Neural cell (in vitro differentiated cells): ENCODE data around the gene CCZ1.
"Not testable (repeated sequence)": the region's sequence is repeated elsewhere in the genome, so short reads cannot be mapped to it uniquely, and the experiment has no call there.

Experiments
- CTCF ChIP-seq: fragments of 450-650 bp; IDR thresholded peaks from 2 replicates; pipeline ENCODE4 v1.5.1; 2014; ENCODE audit warnings: antibody characterized with exemption, mild to moderate bottlenecking, moderate library complexity; ENCODE audit not compliant: poor library complexity, severe bottlenecking
- EP300 ChIP-seq: fragments of 450-650 bp; conservative IDR thresholded peaks from 2 replicates; pipeline ENCODE4 v1.6.1; 2014; ENCODE audit warnings: antibody characterized with exemption, mild to moderate bottlenecking, moderate library complexity; ENCODE audit not compliant: poor library complexity, severe bottlenecking
- EZH2 ChIP-seq: fragments of 200-600, 300-800 bp; shearing (Covaris generic), sonication (generic); IDR thresholded peaks from 2 replicates; pipeline ENCODE4 v1.6.1; 2014; ENCODE audit warnings: antibody characterized with exemption, low read length, borderline replicate concordance, mild to moderate bottlenecking; ENCODE audit not compliant: insufficient read depth, poor library complexity, severe bottlenecking
- MXI1 ChIP-seq: fragments of 450-650 bp; conservative IDR thresholded peaks from 2 replicates; pipeline ENCODE4 v1.6.1; 2014; ENCODE audit warnings: antibody characterized with exemption, mild to moderate bottlenecking; ENCODE audit not compliant: poor library complexity, severe bottlenecking
- POLR2AphosphoS5 ChIP-seq: IDR thresholded peaks from 2 replicates; pipeline ENCODE4 v1.6.1; 2012
- RAD21 ChIP-seq: fragments of 450-650 bp; conservative IDR thresholded peaks from 2 replicates; pipeline ENCODE4 v1.6.1; 2014; ENCODE audit warnings: antibody characterized with exemption, mild to moderate bottlenecking, moderate library complexity
- REST ChIP-seq: IDR thresholded peaks from 2 replicates; pipeline ENCODE4 v1.6.1; 2012; ENCODE audit warnings: borderline replicate concordance
- TAF1 ChIP-seq: IDR thresholded peaks from 2 replicates; pipeline ENCODE4 v1.6.1; 2012; ENCODE audit warnings: low read depth

- TF ChIP-seq CTCF, MXI1, TAF1, EP300, REST, POLR2AphosphoS5, EZH2, RAD21: not testable (repeated sequence)
These were observed 4.5 kb downstream of the CCZ1 start for GRCh38 chr7:5903002-5903401.
